Vagina (tissue), 2 donors: Measurements from ENCODE around the gene SEMA3A.

ENCODE experiments used
- CTCF ChIP-seq, 3 experiments: fragments of 450-650 bp in 2 of 3; fragments of 200-600 bp in 1 of 3; sonication (generic) in 1 of 3; IDR thresholded peaks; one replicate each; pipeline ENCODE4 v1.5.1; 2017 to 2019; ENCODE audit warnings: antibody characterized with exemption in 3 of 3, mild to moderate bottlenecking in 2 of 3, moderate library complexity in 2 of 3
- POLR2A ChIP-seq, 2 donors: fragments of 450-650 bp; IDR thresholded peaks; one replicate each; pipeline ENCODE4 v1.6.1; 2017; ENCODE audit warnings: antibody characterized with exemption in 2 of 2, mild to moderate bottlenecking in 2 of 2, moderate library complexity in 2 of 2
- POLR2AphosphoS5 ChIP-seq, 2 donors: sonication (generic); formaldehyde crosslinking; IDR thresholded peaks; one replicate each; pipeline ENCODE4 v1.9.0; 2017; ENCODE audit warnings: antibody characterized with exemption in 2 of 2, mild to moderate bottlenecking in 2 of 2, low read depth in 1 of 2; ENCODE audit not compliant: insufficient read depth in 1 of 2

DNA sequence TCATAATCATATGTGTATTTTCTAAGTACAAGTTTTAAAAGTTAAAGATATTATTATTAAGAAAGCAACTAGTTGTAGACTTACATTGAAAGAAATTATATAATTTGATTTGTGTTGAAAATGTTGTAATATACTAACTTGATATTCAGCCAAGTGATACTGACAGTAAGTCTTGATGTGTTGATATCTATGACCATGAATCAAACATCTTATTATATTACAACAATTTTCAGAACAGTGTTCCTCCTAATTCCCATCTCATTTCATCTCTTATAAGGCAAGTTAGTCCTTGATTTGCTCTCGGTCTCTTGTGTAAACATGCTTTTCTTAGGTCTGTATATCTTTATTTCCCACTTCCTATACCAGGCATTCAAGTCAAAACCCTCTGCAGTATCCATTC, 276.4 kb downstream of the SEMA3A start:
- TF ChIP-seq CTCF (IDR thresholded peaks at IDR 0.05) (no peak), POLR2A (IDR thresholded peaks at IDR 0.05) (no peak), POLR2AphosphoS5 (IDR thresholded peaks at IDR 0.05; ENCODE audit: insufficient read depth in 1 of 2, low read depth in 1 of 2) (no peak)
